GM12801 (cell line): Measurements from ENCODE around the gene SH3BGR.

Experiments
- TF ChIP-seq, protein P1 (sequence below): IDR thresholded peaks from one replicate; pipeline ENCODE4 v1.5.1; 2011; ENCODE audit warnings: control low read depth; ENCODE audit not compliant: insufficient read length; ENCODE audit errors: extremely low read depth

Gene SH3BGR

DNA sequence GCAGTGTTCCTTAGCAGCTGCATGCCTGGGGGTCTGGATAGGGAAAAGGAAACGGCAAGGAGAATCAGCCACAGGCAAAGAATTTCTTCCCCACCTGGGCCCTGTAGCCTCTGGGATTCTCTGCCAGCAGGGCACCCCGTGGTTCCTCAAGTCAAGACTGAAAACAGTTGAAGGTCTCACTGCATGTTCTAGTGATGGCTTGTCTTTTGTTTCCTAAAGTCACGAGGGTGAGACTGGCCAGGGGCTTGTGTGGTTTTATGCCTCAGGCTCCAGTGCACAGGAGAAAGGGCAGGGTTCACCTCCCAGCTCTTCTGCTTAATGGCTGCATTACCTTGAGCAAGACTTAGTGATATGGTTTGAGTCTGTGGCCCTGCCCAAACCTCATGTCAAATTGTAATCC is 107.7 kb downstream of the SH3BGR start:
- TF ChIP-seq, protein P1, sequence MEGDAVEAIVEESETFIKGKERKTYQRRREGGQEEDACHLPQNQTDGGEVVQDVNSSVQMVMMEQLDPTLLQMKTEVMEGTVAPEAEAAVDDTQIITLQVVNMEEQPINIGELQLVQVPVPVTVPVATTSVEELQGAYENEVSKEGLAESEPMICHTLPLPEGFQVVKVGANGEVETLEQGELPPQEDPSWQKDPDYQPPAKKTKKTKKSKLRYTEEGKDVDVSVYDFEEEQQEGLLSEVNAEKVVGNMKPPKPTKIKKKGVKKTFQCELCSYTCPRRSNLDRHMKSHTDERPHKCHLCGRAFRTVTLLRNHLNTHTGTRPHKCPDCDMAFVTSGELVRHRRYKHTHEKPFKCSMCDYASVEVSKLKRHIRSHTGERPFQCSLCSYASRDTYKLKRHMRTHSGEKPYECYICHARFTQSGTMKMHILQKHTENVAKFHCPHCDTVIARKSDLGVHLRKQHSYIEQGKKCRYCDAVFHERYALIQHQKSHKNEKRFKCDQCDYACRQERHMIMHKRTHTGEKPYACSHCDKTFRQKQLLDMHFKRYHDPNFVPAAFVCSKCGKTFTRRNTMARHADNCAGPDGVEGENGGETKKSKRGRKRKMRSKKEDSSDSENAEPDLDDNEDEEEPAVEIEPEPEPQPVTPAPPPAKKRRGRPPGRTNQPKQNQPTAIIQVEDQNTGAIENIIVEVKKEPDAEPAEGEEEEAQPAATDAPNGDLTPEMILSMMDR, result no peak

DNA sequence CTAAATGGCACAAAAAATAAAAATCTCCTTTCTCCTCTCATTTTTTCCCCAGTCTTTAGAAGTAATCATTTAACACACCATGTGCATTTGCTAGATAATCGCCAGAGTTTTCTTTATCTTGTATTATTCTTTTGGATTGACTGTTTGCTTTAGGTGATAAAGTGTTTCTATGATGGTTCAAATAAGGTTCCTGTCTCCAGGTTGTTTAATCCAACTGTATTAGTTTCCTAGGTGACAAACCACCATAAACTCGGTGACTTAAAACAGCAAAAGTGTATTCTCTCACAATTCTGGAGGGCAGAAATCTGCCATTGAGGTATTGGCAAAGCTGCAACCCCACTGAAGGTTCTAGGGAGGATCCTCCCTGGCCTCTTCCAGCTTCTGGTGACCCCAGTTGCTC is 109.4 kb downstream of the SH3BGR start:
- TF ChIP-seq, protein P1, result no peak

DNA sequence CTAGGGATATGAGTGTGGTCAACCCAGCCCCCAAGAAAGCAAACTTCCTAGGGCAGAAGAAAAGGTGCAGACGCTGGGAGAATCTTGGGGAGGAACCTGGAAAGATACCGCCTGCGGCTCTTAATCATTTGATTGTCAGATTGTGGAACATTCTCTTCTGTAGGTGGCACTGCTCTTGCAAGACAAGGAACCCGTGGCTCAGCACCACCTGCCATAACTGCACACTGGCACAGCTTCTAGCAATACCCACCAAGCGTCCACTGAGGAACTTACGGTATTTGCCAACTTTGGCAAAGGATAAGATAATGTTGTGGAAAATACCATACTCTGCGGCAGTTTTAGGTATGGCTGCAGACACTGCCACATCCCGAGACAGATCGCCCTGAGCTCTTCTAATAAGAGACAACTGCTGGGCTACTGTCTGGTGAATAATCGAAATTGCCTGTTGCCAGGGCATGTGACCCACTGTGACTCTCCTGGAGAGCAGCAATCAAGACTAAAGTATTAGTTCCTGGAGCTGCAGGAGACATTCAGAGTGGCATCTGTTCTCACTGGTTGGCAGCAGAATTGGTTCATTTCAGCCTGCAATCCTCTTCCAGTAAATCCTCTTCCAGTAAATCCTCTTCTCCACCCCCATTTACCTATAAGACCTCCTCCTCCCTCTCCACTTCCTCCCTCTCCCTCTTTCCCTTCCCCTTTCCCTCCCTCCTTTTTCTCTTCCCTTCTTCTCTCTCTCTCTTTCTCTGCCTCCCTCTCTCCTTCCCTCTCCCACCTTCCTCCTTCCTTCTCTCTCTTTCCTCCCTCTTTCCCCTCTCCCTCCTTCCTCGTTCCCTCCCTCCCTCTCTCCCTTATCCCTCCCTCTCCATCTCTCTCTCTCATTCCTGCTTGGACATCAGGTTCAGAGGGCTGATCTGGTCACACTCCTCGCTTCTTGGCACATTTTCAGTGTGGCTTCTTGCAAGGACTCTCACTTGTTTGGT is 111.3 kb downstream of the SH3BGR start:
- TF ChIP-seq, protein P1, result no peak

DNA sequence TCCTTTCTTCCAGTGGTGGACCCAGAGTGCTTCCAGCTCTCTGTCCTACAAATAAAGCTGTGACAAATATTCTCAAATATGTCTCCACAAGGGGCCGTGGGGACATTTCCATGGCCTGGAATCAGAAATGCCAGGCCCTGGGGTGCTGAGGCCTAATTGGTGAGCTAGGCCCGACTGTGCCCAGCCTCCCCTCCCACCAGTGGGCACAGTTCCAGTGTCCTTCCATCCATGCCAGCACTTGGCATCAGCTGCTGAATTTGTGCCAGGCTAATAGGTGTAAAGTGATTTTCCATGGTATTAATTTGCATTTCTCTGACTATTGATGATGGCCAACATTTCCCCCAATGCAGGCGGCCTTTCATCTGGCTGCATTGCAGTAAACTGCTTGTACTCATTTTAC is 112.4 kb downstream of the SH3BGR start:
- TF ChIP-seq, protein P1, result no peak
